ENCODE data around the gene RPL29.

RPL29 gene

GRCh38 chr3:52021489-52022268 is 26.0 kb upstream of the RPL29 start:
- Histone ChIP-seq H3K27me3 (ENCODE audit: insufficient read depth, poor library complexity, severe bottlenecking) (no peaks in the 10 kb centered on the region), H3K27ac (replicated peaks) (no peak overlapping the region), H3K4me3 (replicated peaks; ENCODE audit: insufficient read depth, low read length) (no peak overlapping the region)
- no peak for TF ChIP-seq CTCF (IDR thresholded peaks at IDR 0.05; ENCODE audit: insufficient read depth, low read length)
- TF ChIP-seq SPI1 (IDR thresholded peaks at IDR 0.05; ENCODE audit: borderline replicate concordance, low read depth) = no peak
- no peak for TF ChIP-seq POLR2AphosphoS5 (IDR thresholded peaks at IDR 0.05; ENCODE audit: low read depth)
- no peak for TF ChIP-seq REST (IDR thresholded peaks at IDR 0.05; ENCODE audit: insufficient replicate concordance, low read depth)
- TF ChIP-seq GABPA (IDR thresholded peaks at IDR 0.05; ENCODE audit: low read depth) = no peak
- DNase-seq (ENCODE audit: low read depth in 1 of 2, low spot score in 1 of 2) = no peak

- H3K27ac ChIP-seq (replicated peaks) = no peak overlapping the region
- no peak for DNase-seq (ENCODE audit: low read depth in 1 of 2, low spot score in 1 of 2)
- H3K4me3 ChIP-seq (replicated peaks; ENCODE audit: insufficient read depth, low read length) = no peak overlapping the region
- no peaks in the 10 kb centered on the region for H3K27me3 ChIP-seq (ENCODE audit: insufficient read depth, poor library complexity, severe bottlenecking)
- TF ChIP-seq SPI1 (IDR thresholded peaks at IDR 0.05; ENCODE audit: borderline replicate concordance, low read depth) = no peak
- TF ChIP-seq REST (IDR thresholded peaks at IDR 0.05; ENCODE audit: insufficient replicate concordance, low read depth) = no peak
- TF ChIP-seq POLR2AphosphoS5 (IDR thresholded peaks at IDR 0.05; ENCODE audit: low read depth) = no peak
- TF ChIP-seq GABPA (IDR thresholded peaks at IDR 0.05; ENCODE audit: low read depth) = no peak
- no peak for TF ChIP-seq CTCF (IDR thresholded peaks at IDR 0.05; ENCODE audit: insufficient read depth, low read length)
These were observed 25.1 kb upstream of the RPL29 start for GRCh38 chr3:52020796-52021195.

GRCh38 chr3:52019352-52020080 is 23.8 kb upstream of the RPL29 start:
- Histone ChIP-seq H3K4me3 (replicated peaks; ENCODE audit: insufficient read depth, low read length) (no peak overlapping the region), H3K27ac (replicated peaks) (no peak overlapping the region), H3K27me3 (ENCODE audit: insufficient read depth, poor library complexity, severe bottlenecking) (no peaks in the 10 kb centered on the region)
- DNase-seq (ENCODE audit: low read depth in 1 of 2, low spot score in 1 of 2) = no peak
- TF ChIP-seq SPI1 (IDR thresholded peaks at IDR 0.05; ENCODE audit: borderline replicate concordance, low read depth) = no peak
- TF ChIP-seq POLR2AphosphoS5 (IDR thresholded peaks at IDR 0.05; ENCODE audit: low read depth) = no peak
- TF ChIP-seq REST (IDR thresholded peaks at IDR 0.05; ENCODE audit: insufficient replicate concordance, low read depth) = no peak
- no peak for TF ChIP-seq GABPA (IDR thresholded peaks at IDR 0.05; ENCODE audit: low read depth)

All from HL-60 (cell line).